WERI-Rb-1 (cell line): ENCODE results near the gene NAGA.

ENCODE experiments used
- DNase-seq: peaks from one replicate; pipeline ENCODE4 v3.0.0-alpha.2; 2020
- H3K27ac ChIP-seq: fragments of 250-450 bp; sonication (Bioruptor Pico); 2 replicates; pipeline ENCODE4 v1.5.1; 2020; ENCODE audit warnings: mild to moderate bottlenecking, moderate library complexity
- H3K27me3 ChIP-seq: fragments of 250-450 bp; sonication (Bioruptor Pico); 2 replicates; pipeline ENCODE4 v1.5.1; 2021; ENCODE audit warnings: mild to moderate bottlenecking, low read depth, moderate library complexity; ENCODE audit not compliant: insufficient read depth, severe bottlenecking
- H3K36me3 ChIP-seq: fragments of 250-450 bp; sonication (Bioruptor Pico); 2 replicates; pipeline ENCODE4 v1.5.1; 2020; ENCODE audit warnings: mild to moderate bottlenecking, moderate library complexity
- H3K4me3 ChIP-seq: 2 replicates; pipeline ENCODE4 v1.5.1; 2011; ENCODE audit warnings: low read depth, mild to moderate bottlenecking, control low read depth, low read length
- H3K9me3 ChIP-seq: fragments of 250-450 bp; sonication (Bioruptor Pico); 2 replicates; pipeline ENCODE4 v1.5.1; 2021; ENCODE audit warnings: mild to moderate bottlenecking, moderate library complexity; ENCODE audit not compliant: severe bottlenecking
- CTCF ChIP-seq: IDR thresholded peaks from 2 replicates; pipeline ENCODE4 v1.5.1; 2011; ENCODE audit warnings: low read depth, mild to moderate bottlenecking, control low read depth, inconsistent platforms, low read length

The NAGA gene

GRCh38 chr22:42077486-42078125 lies 7.0 kb upstream of the NAGA start:
- Histone ChIP-seq H3K36me3 (peaks cover 15% of the 10 kb centered on the region), H3K9me3 (no peaks in the 10 kb centered on the region), H3K27me3 (no peaks in the 10 kb centered on the region), H3K4me3 (no peak overlapping the region), H3K27ac (no peak overlapping the region)
- DNase-seq, result no peak
- no peak for TF ChIP-seq CTCF

- H3K36me3 ChIP-seq, result peaks cover 8% of the 10 kb centered on the region
- H3K27ac ChIP-seq, result no peak overlapping the region
- TF ChIP-seq CTCF, result no peak
- H3K9me3 ChIP-seq, result no peaks in the 10 kb centered on the region
- DNase-seq, result no peak
- no peaks in the 10 kb centered on the region for H3K27me3 ChIP-seq
- H3K4me3 ChIP-seq, result no peak overlapping the region
These were observed 6.3 kb upstream of the NAGA start for GRCh38 chr22:42076764-42077485.

- Histone ChIP-seq H3K27ac (no peak overlapping the region), H3K27me3 (no peaks in the 10 kb centered on the region), H3K4me3 (no peak overlapping the region), H3K36me3 (no peaks in the 10 kb centered on the region), H3K9me3 (no peaks in the 10 kb centered on the region)
- no peak for TF ChIP-seq CTCF
- DNase-seq, result no peak
These were observed 4.4 kb upstream of the NAGA start for GRCh38 chr22:42074846-42075676.

DNA sequence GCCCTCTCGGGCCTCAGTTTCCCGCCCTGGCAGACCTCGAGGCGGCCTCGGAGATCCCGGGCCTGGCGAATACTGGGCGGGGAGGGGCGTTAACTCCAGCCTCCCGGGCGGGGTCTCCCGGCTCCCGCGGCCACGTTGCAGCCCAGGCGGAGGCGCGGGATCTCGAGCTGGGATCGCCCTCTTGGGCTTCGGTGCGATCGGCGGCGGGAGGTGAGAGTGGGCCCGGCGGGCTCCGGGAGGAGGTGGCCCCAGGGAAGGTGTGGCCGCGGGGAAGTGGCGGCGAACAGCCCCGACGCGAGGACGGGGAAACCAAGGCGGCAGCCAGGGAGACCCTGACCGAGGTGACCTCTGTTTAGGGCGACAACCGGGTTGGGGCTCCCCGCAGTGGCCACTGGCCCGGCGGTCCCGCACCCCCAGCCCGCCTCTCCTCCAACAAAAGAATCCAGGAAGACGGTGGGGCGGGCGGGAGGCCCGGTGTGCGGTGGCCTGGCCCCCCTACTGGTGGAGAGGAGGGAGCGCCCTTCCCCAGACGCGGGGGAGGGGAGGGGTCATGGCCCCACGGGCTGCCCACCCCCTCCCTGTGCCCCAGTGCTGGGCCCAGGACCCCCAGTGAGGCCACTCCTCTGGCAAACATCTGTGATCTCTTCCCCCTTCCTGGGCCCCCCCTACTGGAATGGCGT lies 3.7 kb upstream of the NAGA start, which contains the start of gene PHETA2:
PHETA2 (plus strand) TSS at position 117 of the 680 bp plus-strand sequence. CDS start 3,046 bp downstream, outside the sequence.
- Histone ChIP-seq H3K9me3 (no peaks in the 10 kb centered on the region), H3K36me3 (no peaks in the 10 kb centered on the region), H3K4me3 (no peak within 1 kb of the TSS), H3K27ac (no peak within 1 kb of the TSS), H3K27me3 (no peaks in the 10 kb centered on the region)
- no peak for DNase-seq
- no peak for TF ChIP-seq CTCF

DNA sequence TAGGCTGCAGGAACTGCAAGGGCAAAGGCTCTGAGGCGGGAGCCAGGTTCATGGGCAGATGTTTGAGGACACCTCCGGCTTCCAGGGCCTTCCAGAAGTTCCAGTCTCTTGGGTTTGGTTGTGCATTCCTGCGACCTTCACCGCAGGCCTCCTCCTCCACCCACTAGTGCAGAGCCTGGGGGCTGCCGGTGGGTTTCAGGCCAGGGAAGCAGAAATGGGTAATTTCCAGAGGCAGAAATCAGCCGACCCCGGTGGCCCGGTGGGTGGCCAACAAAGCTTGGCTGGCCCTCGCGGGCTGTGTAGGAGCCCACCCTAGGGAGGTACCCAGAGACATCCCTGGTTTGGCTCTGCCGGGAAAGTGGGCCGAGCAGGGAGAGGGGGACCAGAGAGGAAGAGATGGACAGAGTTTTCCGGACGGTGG lies 3.0 kb upstream of the NAGA start:
- no peak overlapping the region for H3K4me3 ChIP-seq
- no peak for TF ChIP-seq CTCF
- no peaks in the 10 kb centered on the region for H3K36me3 ChIP-seq
- H3K27me3 ChIP-seq, result no peaks in the 10 kb centered on the region
- no peaks in the 10 kb centered on the region for H3K9me3 ChIP-seq
- DNase-seq, result no peak
- H3K27ac ChIP-seq, result no peak overlapping the region
